A673 (cell line): Measurements from ENCODE around the gene SLC9A4.

ENCODE experiments used
- CTCF ChIP-seq: fragments of 300-800, 200-600 bp; sonication (generic); conservative IDR thresholded peaks from 2 replicates; pipeline ENCODE4 v1.5.1; 2017; ENCODE audit warnings: low read depth, mild to moderate bottlenecking, antibody characterized with exemption, low read length, moderate library complexity, mixed read lengths
- EZH2 ChIP-seq: fragments of 200-600 bp; sonication (generic); IDR thresholded peaks from 2 replicates; pipeline ENCODE4 v1.6.1; 2017; ENCODE audit warnings: borderline replicate concordance, low read depth, mild to moderate bottlenecking, mixed read lengths, antibody characterized with exemption, low read length; ENCODE audit not compliant: poor library complexity, severe bottlenecking

- no peak for TF ChIP-seq CTCF
- TF ChIP-seq EZH2 = no peak
These were observed 21.1 kb upstream of the SLC9A4 start for GRCh38 chr2:102451968-102452367.
